Stimulated activated CD4-positive, alpha-beta T cell treated with anti-CD3 and anti-CD28 coated beads, TNF-alpha, amount 100 ng/mL, for 1 hour (primary cell): Measurements from ENCODE around the gene FTSJ3.
A peak's percentile ranks its signal among the peaks of the same experiment; 100 is the strongest.

Experiments used
- DNase-seq, 3 donors: peaks; one replicate each; pipeline ENCODE4 v3.0.0-alpha.2; 2020; ENCODE audit warnings: low read depth in 3 of 3, low spot score in 1 of 3

FTSJ3 gene

DNA sequence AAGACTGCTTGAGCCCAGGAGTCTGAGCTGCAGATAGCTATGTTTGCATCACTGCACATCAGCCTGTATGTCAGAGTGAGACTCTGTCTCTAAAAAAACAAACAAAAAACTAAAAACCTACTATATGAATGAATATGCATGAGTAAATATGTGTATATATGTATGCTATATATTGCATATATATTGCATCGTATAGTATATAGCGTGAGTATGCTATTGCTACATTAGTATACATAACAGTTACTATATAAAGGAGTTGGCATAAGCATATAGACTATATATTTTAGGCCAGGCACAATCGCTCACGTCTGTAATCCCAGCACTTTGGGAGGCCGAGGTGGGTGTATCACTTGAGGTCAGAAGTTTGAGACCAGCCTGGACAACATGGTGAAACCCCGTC, 37.4 kb downstream of the FTSJ3 start:
- no peak for DNase-seq

DNA sequence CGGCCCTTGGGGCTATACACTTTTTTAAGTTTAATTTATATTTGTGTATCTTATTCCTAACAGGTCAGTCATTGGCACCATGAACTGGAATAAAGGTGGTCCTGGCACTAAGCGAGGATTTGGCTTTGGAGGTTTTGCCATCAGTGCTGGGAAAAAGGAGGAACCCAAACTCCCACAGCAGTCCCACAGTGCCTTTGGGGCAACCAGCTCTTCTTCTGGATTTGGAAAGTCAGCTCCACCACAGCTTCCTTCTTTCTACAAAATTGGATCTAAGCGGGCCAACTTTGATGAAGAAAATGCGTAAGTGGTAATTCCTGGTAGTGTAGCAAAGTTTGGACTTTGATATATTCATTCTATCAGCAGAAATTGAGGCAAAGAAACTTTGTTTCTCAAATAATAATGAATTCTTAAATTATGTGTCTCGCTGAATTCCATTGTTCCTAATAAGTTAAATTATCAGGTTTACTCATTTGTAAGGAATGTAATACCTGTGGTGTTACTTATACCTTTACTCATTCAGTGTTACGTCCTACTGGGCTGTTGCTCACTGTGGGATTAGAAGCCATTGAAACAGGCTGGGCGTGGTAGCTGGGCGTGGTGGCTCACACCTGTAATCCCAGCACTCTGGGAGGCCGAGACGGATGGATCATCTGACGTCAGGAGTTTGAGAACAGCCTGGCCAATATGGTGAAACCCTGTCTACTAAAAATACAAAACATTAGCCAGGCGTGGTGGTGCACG, 40.3 kb downstream of the FTSJ3 start:
- DNase-seq = no peak

DNA sequence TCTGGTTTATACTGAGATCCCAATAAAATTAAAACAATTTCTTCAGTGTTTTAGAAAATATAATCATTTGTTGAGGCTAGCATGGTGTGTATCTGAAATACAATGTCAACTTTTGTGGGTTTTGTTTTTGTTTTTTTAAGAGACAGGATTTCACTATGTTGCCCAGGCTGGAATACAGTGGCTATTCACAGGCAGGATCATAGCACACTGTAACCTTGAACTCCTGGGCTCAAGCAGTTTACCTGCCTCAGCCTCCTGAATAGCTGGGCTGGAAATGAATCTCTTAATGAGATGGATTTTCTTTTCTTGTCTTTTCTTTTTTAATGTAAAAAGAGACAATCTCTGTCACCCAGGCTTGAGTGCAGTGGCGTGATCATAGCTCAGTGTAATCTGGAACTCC, 41.3 kb downstream of the FTSJ3 start:
- DNase-seq = no peak

DNA sequence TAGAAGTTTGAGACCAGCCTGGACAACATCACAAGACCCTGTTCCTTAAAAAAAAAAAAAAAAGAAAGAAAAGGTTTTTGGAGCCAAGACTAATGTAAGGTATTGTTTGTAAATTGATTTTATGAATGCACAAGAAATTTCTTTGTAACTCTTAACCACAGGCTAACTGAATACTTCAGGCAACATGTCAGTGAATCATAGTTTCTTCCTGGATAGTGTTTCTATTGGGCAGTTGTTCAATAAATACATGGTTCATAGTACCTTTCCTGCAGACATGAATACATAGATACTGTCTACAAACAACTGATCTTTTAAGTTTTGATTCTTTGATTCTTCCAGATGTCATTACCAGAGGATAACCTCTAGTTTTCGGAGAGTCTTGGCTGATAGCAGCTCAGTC, 41.9 kb downstream of the FTSJ3 start:
- no peak for DNase-seq

DNA sequence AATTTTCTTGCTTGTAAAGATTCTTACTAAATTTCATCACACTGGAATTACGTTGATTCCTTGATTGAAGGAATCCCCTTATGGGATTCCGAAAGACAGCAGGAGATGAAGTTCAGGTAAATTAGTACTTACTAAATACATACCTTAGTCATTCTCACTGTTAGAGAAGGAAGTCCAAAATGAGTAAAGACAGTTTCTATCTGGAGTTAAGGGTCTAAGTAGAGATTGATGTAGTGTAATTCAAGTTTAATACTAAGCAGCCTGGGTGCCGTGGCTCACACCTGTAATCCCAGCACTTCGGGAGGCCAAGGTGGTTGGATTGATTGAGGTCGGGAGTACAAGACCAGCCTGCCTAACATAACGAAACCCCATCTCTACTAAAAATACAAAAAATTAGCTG, 43.9 kb downstream of the FTSJ3 start:
- DNase-seq = no peak

DNA sequence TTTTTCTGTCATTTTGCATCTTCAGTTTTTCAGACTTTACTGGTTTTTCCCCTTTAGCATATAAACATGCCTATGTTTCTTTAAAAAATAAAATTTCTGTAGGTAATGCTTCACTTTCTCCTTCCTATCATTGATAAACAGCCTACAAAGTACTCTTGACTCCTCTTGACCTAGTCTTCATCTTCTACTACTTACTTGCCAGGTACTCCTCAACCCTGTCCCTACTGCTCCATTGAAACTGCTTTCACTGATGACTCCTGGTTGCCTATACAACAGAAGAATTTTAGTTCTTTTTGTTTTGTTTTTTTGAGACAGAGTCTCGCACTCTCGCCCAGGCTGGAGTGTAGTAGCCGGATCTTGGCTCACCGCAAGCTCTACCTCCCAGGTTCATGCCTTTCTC, 46.5 kb downstream of the FTSJ3 start:
- DNase-seq = no peak

DNA sequence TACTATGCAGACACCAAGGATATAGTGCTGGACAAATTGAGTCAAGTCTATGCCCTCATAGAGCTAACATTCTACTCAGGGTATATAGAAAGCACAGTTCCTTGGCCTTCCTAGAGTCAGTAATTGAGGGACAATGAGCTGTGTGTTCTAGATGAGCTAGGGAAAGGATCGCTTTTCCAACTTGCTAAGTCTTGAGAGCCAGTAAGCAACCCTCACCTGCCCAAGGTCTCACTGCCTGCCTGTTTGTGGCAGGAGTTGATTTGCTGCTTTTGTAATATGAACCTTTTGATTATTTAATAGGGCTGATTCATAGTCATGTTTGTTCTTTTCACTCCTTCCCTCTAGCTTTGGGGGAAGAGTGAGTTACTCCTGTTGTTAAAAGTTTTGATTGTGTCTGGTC, 47.0 kb downstream of the FTSJ3 start:
- DNase-seq = no peak

DNA sequence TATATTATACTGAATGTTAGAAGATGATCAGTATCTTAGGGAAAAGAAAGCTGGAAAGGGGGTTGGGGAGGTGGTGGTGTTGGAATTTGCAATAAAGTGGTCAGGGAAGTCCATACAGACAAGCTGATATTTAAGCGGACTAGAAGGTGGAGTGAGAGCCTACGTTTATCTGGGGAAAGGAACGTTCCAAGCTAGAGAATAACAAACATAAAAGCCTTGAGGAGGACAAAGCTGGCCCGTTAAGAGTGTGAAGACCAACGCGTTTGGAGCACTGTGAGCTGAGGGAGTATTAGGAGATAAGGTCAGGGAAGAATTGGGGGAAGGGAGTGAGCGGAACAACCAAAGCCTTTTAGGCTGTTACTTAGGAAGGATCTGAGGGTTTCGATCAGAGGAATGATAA, 52.0 kb downstream of the FTSJ3 start:
- no peak for DNase-seq

DNA sequence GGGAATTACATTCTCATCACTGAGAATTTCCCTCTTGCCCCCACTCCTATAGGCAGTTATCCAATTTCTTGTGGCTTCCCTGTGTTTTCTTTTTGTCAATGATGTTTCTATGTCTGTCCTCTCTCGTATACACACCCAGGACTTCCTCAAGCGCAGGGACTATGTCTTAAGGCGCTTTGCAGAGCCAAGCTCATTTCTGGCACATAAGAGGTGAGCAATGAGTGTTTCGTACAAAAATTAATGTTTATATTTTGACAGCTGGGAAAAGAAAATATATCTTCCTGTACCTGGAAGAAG, 52.5 kb downstream of the FTSJ3 start:
- no peak for DNase-seq

DNA sequence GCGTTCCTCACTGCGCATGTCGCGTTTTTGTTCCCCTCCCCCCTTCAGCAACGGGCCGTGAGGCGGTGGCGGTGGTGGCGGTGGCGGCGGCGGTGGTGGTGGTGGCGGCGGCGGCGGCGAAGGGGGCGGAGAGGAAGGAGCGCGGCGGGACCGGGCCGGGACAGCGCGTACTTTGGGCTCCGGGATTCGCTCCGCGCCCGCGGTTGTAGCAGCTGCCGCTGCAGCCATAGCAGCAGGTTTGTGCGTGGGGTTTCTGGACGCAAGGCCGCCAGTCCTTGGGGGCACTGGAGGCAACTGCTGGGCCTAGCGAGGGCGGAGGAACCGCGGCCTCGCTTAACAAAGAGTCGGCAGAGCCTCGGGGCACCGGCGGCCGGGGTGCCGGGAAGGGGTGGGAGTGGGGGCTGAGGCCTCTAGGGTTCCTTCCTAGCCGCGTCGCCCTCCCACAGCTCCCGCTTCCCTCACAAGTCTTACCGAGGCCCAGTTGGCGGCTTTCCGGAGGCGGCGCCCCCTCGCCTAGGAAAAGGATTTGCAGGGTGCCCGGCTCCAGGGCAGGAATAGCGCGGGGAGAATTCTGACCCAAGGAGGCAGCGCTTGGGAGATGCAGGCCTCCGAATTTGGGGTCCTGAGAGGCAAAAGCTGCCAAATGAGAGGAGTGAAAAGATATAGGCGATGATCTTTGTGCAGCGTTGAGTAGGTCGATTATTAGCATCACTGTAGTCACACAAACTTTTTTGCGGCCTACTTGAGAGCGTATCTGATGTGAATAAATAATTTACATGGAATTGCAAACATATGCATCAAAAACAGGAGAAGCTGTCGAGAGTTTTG, 53.1 kb downstream of the FTSJ3 start, which contains the start of gene DDX42:
DDX42 (plus strand) TSS at position 30 of the 828 bp plus-strand sequence. CDS start 12,880 bp downstream, outside the sequence.
- peak; percentile 77 to 85 (median 84) for DNase-seq

DNA sequence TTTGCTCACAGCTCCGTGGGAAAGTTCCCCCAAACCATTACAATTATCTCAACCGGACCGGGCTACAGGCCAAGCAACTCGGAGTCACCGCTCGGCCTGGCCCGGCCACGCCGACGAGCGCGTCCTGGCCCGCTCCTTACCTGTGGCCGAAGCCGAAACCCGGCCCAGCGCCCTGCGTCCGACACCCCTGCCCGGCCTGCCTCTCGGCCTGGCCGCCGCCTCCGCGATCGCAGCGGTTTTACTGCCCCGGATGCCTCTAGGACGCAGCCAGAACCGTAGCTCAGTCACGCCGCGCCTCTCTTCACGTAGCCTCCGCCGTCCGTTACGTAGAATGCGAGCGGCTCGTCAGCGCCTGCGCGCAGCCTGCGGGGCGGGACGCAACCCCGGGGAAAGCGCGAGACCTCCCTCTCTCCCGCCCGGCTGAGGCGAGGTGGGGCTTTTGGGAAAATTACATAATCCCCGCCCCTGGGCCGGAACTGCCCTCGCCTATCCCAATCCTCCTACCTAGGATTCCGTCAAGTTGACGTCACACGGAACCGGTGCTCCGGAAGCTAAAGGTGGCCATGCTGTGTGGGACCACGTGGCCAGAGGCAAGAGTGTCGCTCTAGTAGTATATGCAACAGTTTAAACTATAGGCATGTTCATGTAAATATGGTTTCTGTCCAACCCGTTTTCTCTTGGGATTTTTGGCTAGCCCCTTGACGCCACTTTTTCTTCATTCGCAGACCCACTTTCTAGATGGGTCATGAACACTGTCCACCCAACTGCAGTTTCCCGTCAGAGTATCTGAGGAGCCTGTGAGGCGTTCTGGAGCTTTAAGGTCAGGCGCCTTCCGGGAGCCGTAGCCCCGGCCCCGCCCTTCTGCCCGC, 54.0 kb downstream of the FTSJ3 start, which contains the start of gene CCDC47:
CCDC47 (minus strand) TSS at position 326 of the 869 bp plus-strand sequence. CDS start 7,422 bp downstream, outside the sequence.
- peak; percentile 92 to 96 (median 96) for DNase-seq

DNA sequence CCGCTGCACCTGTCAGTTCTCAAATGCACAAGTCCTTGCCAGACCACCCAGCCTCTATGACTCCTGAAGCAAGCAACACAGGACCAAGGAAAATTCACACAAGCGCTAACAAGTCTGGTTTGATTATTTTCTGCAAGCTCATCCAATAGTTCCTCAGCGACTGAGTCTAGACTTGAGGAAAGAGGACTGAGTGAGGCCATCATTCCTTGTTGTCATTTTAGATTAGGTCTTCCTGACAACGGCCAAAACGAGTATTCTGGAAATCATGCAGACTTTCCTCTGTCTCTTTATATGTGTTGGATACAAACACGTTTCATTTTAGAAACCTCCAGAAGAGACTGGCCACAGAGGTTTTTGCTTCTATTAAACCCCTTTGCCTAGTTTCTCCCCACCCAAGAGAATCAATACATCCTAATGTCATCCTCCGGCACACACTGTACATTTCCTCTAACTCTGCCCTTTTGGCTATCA, 54.6 kb downstream of the FTSJ3 start:
- DNase-seq = no peak
